ENCODE data around the gene EPS15. TPM values are rescaled to one million over a fixed set of nuclear protein-coding genes. Genes with fewer than 3 reads are reported as not detected.

EPS15 gene
- total and polyA plus RNA-seq, 9 of the 15 experiments (the other 6 are each of a cell fraction or from before 2014, with no cell fraction given) = 23.1 to 69.0 (median 41.7) TPM

- no peak overlapping the region for H3K4me2 ChIP-seq (ENCODE audit: insufficient read depth, low read length)
- in situ Hi-C loops (cut with MboI) = no loop called here
- TF ChIP-seq NFIC (IDR thresholded peaks at IDR 0.05) (peak; percentile 76), KAT7 (CRISPR knock-in tag; IDR thresholded peaks at IDR 0.05; ENCODE audit: borderline replicate concordance) (no peak), ZEB2 (IDR thresholded peaks at IDR 0.05) (0 out of 2 replicates have a peak, but pooled peaks have one; percentile 19)
- TF ChIP-seq, protein P1, sequence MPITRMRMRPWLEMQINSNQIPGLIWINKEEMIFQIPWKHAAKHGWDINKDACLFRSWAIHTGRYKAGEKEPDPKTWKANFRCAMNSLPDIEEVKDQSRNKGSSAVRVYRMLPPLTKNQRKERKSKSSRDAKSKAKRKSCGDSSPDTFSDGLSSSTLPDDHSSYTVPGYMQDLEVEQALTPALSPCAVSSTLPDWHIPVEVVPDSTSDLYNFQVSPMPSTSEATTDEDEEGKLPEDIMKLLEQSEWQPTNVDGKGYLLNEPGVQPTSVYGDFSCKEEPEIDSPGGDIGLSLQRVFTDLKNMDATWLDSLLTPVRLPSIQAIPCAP (CRISPR knock-in tag; IDR thresholded peaks at IDR 0.05; ENCODE audit: borderline replicate concordance) = no peak
- no peaks in the 10 kb centered on the region for H3K9me3 ChIP-seq (replicated peaks; ENCODE audit: control insufficient read depth, insufficient read depth, low read depth, low read length)
- H2AFZ ChIP-seq (ENCODE audit: low read depth, low read length) = no peak overlapping the region
- no peaks in the 10 kb centered on the region; the same call in 2 of the 3 replicates for H3K36me3 ChIP-seq (ENCODE audit: control insufficient read depth, insufficient read depth, low read length)
- no peak for FAIRE-seq
- intact Hi-C loops (cut with micrococcal nuclease) = loop anchor here (5.0 kb wide), 1 partner anchor 437 kb away; no protein-coding TSS in a partner anchor
- H3K4me1 ChIP-seq (replicated peaks in 1 of 2; ENCODE audit: control insufficient read depth in 2 of 2, insufficient read depth in 2 of 2, low read length in 2 of 2) = peaks cover 4 to 29% of the 10 kb centered on the region in 2 experiments; a peak in 4 of 5 replicates
- ChIA-PET CTCF (ENCODE audit: low intra/inter-chr PET ratio) (no interaction called here), POLR2A (interaction anchor here (0.5 to 2.4 kb wide), 2 partner anchors 10 to 231 kb away, joined by 3 to 11 read pairs; no protein-coding TSS in a partner anchor)
- no peaks in the 10 kb centered on the region for H4K20me1 ChIP-seq (replicated peaks; ENCODE audit: control insufficient read depth, insufficient read depth, low read length)
- no peak overlapping the region for H3K27ac ChIP-seq (ENCODE audit: extremely low read depth, low read depth, low read length)
- ATAC-seq = peak; percentile 27
- no TSS peak for BruUV-seq (replicated peaks)
- H3K4me3 ChIP-seq = no peak overlapping the region
- H3K27me3 ChIP-seq (ENCODE audit: control insufficient read depth in 2 of 2, insufficient read depth in 2 of 2, low read length in 2 of 2) = no peaks in the 10 kb centered on the region
- 14% methylated on average over 2 of the region's 2 CpGs for WGBS (ENCODE audit: insufficient coverage, low coverage, missing lambda C conversion rate)
- peak overlapping the region in 1 of 2 experiments; percentile 20; a peak in 1 of 4 replicates for H3K9ac ChIP-seq (ENCODE audit: insufficient read depth in 1 of 2, low read depth in 2 of 2, low read length in 2 of 2)
- DNase-seq (ENCODE audit: extremely low read depth in 1 of 4, low spot score in 3 of 4) = peak; percentile 29 to 71 (median 41)
- H3K79me2 ChIP-seq (ENCODE audit: control insufficient read depth, insufficient read depth, low read length) = no peaks in the 10 kb centered on the region
- H3K9me1 ChIP-seq (ENCODE audit: control insufficient read depth, insufficient read depth, low read length) = no peaks in the 10 kb centered on the region
Measured at GRCh38 chr1:51565009-51565408, 45.9 kb upstream of the EPS15 start.

GRCh38 chr1:51564124-51564523 is 45.1 kb upstream of the EPS15 start:
- Histone ChIP-seq H3K9me1 (ENCODE audit: control insufficient read depth, insufficient read depth, low read length) (no peaks in the 10 kb centered on the region), H4K20me1 (replicated peaks; ENCODE audit: control insufficient read depth, insufficient read depth, low read length) (no peaks in the 10 kb centered on the region), H3K36me3 (ENCODE audit: control insufficient read depth, insufficient read depth, low read length) (no peaks in the 10 kb centered on the region; the same call in 2 of the 3 replicates), H3K79me2 (ENCODE audit: control insufficient read depth, insufficient read depth, low read length) (no peaks in the 10 kb centered on the region), H3K27me3 (ENCODE audit: control insufficient read depth in 2 of 2, insufficient read depth in 2 of 2, low read length in 2 of 2) (no peaks in the 10 kb centered on the region), H3K27ac (ENCODE audit: extremely low read depth, low read depth, low read length) (no peak overlapping the region), H3K9me3 (replicated peaks; ENCODE audit: control insufficient read depth, insufficient read depth, low read depth, low read length) (no peaks in the 10 kb centered on the region), H3K9ac (ENCODE audit: insufficient read depth in 1 of 2, low read depth in 2 of 2, low read length in 2 of 2) (no peak overlapping the region), H3K4me2 (ENCODE audit: insufficient read depth, low read length) (no peak overlapping the region), H3K4me3 (no peak overlapping the region), H2AFZ (ENCODE audit: low read depth, low read length) (no peak overlapping the region), H3K4me1 (replicated peaks in 1 of 2; ENCODE audit: control insufficient read depth in 2 of 2, insufficient read depth in 2 of 2, low read length in 2 of 2) (peaks cover 4 to 20% of the 10 kb centered on the region in 2 experiments; a peak in 4 of 5 replicates)
- FAIRE-seq (no peak), DNase-seq (ENCODE audit: extremely low read depth in 1 of 4, low spot score in 3 of 4) (no peak), ATAC-seq (no peak)
- POLR2A ChIA-PET = no interaction called here
- BruUV-seq (replicated peaks) = no TSS peak
- CTCF ChIA-PET (ENCODE audit: low intra/inter-chr PET ratio) = no interaction called here
- in situ Hi-C loops (cut with MboI) = no loop called here
- intact Hi-C loops (cut with micrococcal nuclease) = no loop called here
- TF ChIP-seq ETV1 (tag; conservative IDR thresholded peaks at IDR 0.05; ENCODE audit: low read depth) = no peak
- no peak for TF ChIP-seq ILK (tag; IDR thresholded peaks at IDR 0.05; ENCODE audit: borderline replicate concordance, low read depth)
- TF ChIP-seq BCOR (IDR thresholded peaks at IDR 0.05) = no peak
- TF ChIP-seq ATF1 (CRISPR knock-in tag; IDR thresholded peaks at IDR 0.05) = no peak
- no peak for TF ChIP-seq ATF1 (tag; IDR thresholded peaks at IDR 0.05)
- no peak for TF ChIP-seq ARID4B (CRISPR knock-in tag; IDR thresholded peaks at IDR 0.05)
- no peak for TF ChIP-seq ZFP36 (IDR thresholded peaks at IDR 0.05; ENCODE audit: low read depth, low read length, partially characterized antibody)
- no peak for TF ChIP-seq ZNF274 (IDR thresholded peaks at IDR 0.05; ENCODE audit: borderline replicate concordance, low read depth, low read length)
- no peak for TF ChIP-seq BCL6 (CRISPR knock-in tag; IDR thresholded peaks at IDR 0.05)

All from K562 (cell line).